AG04449 (cell line): Measurements from ENCODE around the gene ABCB1.

Experiments
- CTCF ChIA-PET: fragments of 350-600 bp; formaldehyde crosslinking; extraction: SDS; loops from one replicate; lab custom pipeline; 2021; ENCODE audit warnings: antibody characterized with exemption; lab: Yijun Ruan, JAX
- POLR2A ChIA-PET: fragments of 400-600, 350-600 bp; formaldehyde crosslinking; extraction: SDS; loops from one replicate; lab custom pipeline; 2020; ENCODE audit warnings: antibody characterized with exemption, inconsistent platforms; lab: Yijun Ruan, JAX
- DNase-seq: peaks from one replicate; pipeline ENCODE4 v3.0.0-alpha.2; 2010; ENCODE audit warnings: low read depth, low spot score
- H3K4me3 ChIP-seq: 2 replicates; pipeline ENCODE4 v1.5.1; 2011; ENCODE audit warnings: low read depth, mild to moderate bottlenecking, control low read depth, low read length
- TF ChIP-seq, protein P1 (sequence below): IDR thresholded peaks from one replicate; pipeline ENCODE4 v1.5.1; 2011; ENCODE audit warnings: mild to moderate bottlenecking, moderate library complexity, low read length, control low read depth, inconsistent platforms; ENCODE audit not compliant: insufficient read depth; ENCODE audit errors: missing control alignments

ABCB1 gene

DNA sequence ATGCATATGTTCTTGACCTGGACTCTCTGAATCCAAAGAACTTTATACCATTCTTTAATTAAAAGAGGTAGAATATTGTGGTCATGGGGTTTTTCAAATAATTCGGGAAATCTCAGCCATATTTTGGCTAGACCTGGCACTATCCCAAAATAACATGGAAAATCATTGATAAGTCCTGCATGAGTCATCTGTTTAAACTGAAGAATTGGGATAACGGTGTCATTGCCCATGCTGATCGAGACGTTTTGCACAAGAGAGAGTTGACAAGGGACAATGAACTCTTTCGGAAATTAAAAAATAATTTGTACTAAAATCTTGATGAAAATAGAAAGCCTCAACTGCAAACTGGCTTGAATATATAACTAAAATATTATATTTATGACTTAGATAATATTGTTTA, 105.3 kb downstream of the ABCB1 start:
- DNase-seq = no peak
- ChIA-PET POLR2A (no interaction called here), CTCF (no interaction called here)
- no peak overlapping the region for H3K4me3 ChIP-seq
- TF ChIP-seq, protein P1, sequence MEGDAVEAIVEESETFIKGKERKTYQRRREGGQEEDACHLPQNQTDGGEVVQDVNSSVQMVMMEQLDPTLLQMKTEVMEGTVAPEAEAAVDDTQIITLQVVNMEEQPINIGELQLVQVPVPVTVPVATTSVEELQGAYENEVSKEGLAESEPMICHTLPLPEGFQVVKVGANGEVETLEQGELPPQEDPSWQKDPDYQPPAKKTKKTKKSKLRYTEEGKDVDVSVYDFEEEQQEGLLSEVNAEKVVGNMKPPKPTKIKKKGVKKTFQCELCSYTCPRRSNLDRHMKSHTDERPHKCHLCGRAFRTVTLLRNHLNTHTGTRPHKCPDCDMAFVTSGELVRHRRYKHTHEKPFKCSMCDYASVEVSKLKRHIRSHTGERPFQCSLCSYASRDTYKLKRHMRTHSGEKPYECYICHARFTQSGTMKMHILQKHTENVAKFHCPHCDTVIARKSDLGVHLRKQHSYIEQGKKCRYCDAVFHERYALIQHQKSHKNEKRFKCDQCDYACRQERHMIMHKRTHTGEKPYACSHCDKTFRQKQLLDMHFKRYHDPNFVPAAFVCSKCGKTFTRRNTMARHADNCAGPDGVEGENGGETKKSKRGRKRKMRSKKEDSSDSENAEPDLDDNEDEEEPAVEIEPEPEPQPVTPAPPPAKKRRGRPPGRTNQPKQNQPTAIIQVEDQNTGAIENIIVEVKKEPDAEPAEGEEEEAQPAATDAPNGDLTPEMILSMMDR = no peak

DNA sequence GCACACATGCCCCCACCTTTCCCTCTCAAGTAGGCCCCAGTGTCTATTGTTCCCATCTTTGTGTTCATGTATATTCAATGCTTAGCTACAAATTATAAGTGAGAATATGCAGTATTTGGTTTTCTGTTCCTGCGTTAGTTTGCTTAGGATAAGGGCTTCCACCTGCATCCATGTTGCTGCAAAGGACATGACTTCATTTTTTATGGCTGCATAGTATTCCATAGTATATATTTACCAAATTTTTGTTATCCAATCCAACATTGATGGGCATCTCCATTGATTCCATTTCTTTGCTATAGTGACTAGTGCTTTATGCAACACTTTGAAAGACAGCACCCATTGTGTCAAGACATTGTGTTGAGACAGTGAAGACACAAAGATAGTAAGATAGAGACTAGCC, 106.2 kb downstream of the ABCB1 start:
- no peak for DNase-seq
- TF ChIP-seq, protein P1 = no peak
- CTCF ChIA-PET = no interaction called here
- H3K4me3 ChIP-seq = no peak overlapping the region
- POLR2A ChIA-PET = no interaction called here

DNA sequence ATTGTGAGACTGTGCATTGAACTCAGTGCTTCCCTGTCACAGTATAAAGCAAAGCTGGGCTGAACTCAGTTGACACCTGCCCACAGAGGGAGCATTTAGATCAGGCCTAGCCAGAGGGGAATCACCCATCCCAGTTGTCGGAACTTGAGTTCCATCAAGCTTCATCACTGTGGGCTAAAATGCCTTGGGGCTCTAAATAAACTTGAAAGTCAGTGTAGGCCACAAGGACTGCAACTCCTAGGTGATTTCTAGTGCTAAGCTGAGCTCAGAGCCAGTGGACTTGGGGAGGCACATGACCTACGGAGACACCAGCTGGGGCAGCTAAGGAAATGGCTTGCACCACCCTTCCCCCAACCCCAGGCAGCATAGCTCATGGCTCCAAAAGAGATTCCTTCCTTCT, 117.6 kb downstream of the ABCB1 start:
- POLR2A ChIA-PET = no interaction called here
- no peak overlapping the region for H3K4me3 ChIP-seq
- DNase-seq = no peak
- CTCF ChIA-PET = no interaction called here
- TF ChIP-seq, protein P1 = no peak

DNA sequence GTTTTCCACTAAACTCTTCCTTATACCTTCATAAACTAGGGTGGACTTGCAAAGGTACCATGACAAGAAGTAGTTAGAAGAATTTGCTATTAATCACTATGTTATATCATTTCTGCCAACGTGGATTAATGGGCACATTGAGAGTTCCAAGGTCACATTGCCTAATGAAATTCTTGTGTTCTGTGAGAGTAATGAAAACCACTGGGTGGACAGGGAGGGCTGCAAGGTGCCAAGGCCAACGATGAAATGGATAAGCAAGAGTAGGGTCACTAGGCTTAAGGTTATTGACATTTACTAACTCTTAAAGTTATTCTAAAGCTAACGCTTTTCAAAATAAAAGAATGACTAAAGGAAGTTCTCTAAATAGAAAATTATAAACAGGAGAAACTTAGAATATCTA, 118.6 kb downstream of the ABCB1 start:
- ChIA-PET CTCF (no interaction called here), POLR2A (no interaction called here)
- DNase-seq = no peak
- TF ChIP-seq, protein P1 = no peak
- H3K4me3 ChIP-seq = no peak overlapping the region

DNA sequence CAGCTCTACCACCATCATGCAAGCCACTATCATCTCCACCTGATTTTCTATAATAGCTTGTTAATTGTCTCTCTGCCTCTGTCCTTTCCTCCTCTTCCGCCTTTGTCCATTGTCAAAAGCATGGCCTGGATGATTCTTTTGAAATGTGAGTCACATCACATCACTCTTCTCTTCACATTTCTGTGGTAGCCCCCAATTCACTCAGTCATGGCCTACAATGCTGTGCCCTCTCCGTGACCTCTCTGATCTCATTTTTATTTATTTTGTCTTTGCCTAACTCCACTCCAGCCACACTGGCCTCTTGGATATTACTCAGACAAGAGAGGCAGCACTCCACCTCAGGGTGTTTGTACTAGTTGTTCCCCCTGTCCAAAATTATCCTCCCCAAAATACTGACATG, 120.3 kb downstream of the ABCB1 start:
- TF ChIP-seq, protein P1 = no peak
- ChIA-PET POLR2A (no interaction called here), CTCF (no interaction called here)
- no peak overlapping the region for H3K4me3 ChIP-seq
- no peak for DNase-seq

DNA sequence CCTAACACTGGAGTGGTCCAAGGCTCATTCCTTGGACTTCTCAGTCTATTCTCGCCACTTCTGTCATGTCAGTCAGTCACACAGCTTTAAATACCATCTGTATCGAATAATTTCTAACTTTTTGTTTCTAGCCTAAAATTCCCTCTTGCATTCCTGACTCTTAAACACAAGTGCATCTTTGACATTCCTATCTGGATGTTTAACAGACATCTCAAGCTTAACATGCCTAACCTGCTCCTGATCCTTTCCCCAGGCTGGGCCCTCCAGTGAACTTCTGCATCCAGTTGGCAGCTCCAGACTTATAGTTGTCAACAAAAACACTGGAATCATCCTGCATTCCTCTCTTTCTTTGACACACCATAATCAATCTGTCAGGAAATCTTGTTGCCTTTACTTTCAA, 120.7 kb downstream of the ABCB1 start:
- TF ChIP-seq, protein P1 = no peak
- no peak overlapping the region for H3K4me3 ChIP-seq
- POLR2A ChIA-PET = no interaction called here
- no peak for DNase-seq
- CTCF ChIA-PET = no interaction called here
